Cardiac fibroblast (primary cell): ENCODE measurements around the gene HDAC4.
A peak's percentile ranks its signal among the peaks of the same experiment; 100 is the strongest.

Experiments used
- DNase-seq, 2 donors: peaks; one replicate each; pipeline versions ENCODE4 v3.0.0 to v3.0.0-alpha.2; 2010; ENCODE audit warnings: low read depth in 2 of 2
- H3K4me3 ChIP-seq, 2 donors: replicated peaks in 1 of 2; 1 replicate in 1 of 2; 2 replicates in 1 of 2; pipeline ENCODE4 v1.5.1; 2011; ENCODE audit warnings: low read depth in 2 of 2, low read length in 2 of 2, mild to moderate bottlenecking in 2 of 2, moderate library complexity in 1 of 2
- TF ChIP-seq, protein P1 (sequence below): IDR thresholded peaks from one replicate; pipeline ENCODE4 v1.5.1; 2011; ENCODE audit warnings: low read depth, mild to moderate bottlenecking, low read length, inconsistent platforms

The HDAC4 gene

GRCh38 chr2:239112127-239112774 is 288.6 kb downstream of the HDAC4 start:
- no peak overlapping the region for H3K4me3 ChIP-seq
- DNase-seq, result no peak
- TF ChIP-seq, protein P1, sequence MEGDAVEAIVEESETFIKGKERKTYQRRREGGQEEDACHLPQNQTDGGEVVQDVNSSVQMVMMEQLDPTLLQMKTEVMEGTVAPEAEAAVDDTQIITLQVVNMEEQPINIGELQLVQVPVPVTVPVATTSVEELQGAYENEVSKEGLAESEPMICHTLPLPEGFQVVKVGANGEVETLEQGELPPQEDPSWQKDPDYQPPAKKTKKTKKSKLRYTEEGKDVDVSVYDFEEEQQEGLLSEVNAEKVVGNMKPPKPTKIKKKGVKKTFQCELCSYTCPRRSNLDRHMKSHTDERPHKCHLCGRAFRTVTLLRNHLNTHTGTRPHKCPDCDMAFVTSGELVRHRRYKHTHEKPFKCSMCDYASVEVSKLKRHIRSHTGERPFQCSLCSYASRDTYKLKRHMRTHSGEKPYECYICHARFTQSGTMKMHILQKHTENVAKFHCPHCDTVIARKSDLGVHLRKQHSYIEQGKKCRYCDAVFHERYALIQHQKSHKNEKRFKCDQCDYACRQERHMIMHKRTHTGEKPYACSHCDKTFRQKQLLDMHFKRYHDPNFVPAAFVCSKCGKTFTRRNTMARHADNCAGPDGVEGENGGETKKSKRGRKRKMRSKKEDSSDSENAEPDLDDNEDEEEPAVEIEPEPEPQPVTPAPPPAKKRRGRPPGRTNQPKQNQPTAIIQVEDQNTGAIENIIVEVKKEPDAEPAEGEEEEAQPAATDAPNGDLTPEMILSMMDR, result no peak

DNA sequence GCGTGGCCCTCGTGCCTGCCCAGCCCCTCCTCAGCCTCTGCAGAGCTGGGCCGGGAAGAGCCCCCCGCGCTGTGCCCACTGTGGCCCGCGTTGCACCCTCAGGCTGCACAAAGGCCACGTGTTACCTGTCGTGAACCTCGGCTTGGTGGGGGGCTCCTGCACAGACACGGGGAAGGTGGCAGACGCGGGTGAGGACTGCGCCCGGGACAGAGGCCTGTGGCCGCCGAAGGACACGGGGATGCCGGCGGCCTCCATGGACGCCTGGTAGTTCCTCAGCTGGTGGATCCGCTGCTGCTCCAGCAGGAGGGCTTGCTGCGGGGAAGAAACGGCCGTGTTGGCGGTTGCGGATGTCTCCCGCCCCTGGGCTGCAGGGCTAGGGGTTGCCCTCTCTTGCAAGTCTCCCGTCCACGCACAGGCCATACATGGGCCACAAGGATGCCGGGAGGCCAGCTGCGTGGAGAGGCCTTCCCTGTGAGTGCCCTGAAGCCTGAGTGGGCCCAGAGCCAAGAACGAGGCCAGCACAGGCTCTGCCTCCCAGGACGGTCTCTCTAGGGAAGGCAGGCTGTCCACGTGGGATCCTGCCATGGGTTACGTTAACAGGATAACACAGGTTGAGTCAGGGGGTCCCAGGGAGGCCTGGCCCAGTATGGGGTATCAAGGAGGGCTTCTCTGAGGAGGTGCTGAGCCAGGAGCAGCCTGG is 289.3 kb downstream of the HDAC4 start:
- no peak overlapping the region for H3K4me3 ChIP-seq
- TF ChIP-seq, protein P1, result no peak
- DNase-seq, result no peak

DNA sequence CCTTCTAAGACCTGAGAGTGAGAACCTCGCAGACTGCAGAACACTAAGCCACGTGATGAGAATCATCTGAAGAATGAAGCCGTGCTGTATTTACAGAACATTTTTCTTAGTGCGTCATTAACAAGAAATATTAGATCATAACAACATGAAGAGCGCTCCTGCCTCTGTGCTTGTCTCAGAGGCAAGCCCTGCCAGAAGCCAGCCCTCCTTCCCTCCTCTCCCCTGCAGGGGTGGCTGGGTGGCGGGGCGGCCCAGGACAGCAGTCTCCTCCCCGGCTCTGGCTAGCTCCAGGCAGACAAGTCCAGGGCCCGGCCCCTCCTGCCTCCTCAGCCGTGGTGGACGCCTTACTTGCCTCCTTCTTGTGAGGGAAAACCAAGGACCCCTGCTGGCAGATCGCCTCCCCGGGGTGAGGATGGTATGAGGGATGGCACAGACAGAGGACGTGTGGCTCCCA is 290.2 kb downstream of the HDAC4 start:
- TF ChIP-seq, protein P1, result no peak

GRCh38 chr2:239109928-239110545 is 290.8 kb downstream of the HDAC4 start:
- H3K4me3 ChIP-seq, result no peak overlapping the region
- no peak for DNase-seq
- TF ChIP-seq, protein P1, result no peak

More for the DNA sequence above, 290.2 kb downstream of the HDAC4 start:
- no peak overlapping the region for H3K4me3 ChIP-seq
- DNase-seq, result no peak

- H3K4me3 ChIP-seq, result no peak overlapping the region
- DNase-seq, result peak in 1 of 2 donors; percentile 9
- TF ChIP-seq, protein P1, result no peak
These were observed 291.5 kb downstream of the HDAC4 start for GRCh38 chr2:239109041-239109927.

DNA sequence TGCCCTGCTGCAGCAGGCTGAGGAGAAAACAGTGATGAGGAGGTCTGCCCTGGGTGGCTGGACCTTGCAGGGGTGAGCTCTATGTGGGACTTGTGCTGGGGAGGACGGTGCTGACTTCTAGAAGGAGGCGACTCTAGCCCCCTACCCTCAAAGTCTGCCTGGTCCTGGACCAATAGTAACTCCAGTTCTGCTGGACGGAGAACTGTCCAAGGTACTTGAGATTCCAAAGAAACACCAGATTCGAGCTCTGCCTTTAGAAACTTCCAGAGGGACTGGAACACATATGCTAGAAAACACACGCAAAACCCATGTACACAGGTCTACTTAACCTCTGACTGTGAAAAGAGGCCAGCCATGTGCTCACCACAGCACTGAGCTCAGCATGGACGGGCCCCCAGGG is 292.4 kb downstream of the HDAC4 start:
- no peak overlapping the region for H3K4me3 ChIP-seq
- no peak for DNase-seq
- TF ChIP-seq, protein P1, result no peak
